ENCODE data around the gene OR2T2.
"Not testable (repeated sequence)": the region's sequence is repeated elsewhere in the genome, so short reads cannot be mapped to it uniquely, and the experiment has no call there.

OR2T2 gene, protein sequence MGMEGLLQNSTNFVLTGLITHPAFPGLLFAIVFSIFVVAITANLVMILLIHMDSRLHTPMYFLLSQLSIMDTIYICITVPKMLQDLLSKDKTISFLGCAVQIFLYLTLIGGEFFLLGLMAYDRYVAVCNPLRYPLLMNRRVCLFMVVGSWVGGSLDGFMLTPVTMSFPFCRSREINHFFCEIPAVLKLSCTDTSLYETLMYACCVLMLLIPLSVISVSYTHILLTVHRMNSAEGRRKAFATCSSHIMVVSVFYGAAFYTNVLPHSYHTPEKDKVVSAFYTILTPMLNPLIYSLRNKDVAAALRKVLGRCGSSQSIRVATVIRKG

DNA sequence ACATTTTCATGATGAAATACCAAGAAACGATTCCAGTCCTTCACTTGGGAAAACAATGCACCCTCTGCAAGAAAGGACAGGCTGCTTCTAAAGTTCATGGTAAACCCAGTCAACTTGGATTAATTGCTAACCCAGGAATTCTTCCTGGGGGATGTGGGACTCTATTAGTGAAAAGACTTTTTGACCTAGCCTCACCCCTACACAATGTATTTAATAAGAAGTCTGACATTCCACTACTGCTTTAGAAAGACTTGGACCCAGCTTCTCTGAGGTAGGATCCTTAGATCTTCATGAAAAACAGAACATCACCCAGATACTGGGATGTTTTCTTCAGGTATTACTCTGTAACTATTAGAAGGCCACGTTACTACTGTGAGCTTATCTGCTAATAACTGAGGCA is at the start of gene OR2T2:
TSS of gene OR2T2 (plus strand) at position 239 of the 400 bp plus-strand sequence. CDS start 7,161 bp downstream, outside the sequence.
- not testable (repeated sequence) for DNase-seq (ENCODE audit: low spot score)

DNA sequence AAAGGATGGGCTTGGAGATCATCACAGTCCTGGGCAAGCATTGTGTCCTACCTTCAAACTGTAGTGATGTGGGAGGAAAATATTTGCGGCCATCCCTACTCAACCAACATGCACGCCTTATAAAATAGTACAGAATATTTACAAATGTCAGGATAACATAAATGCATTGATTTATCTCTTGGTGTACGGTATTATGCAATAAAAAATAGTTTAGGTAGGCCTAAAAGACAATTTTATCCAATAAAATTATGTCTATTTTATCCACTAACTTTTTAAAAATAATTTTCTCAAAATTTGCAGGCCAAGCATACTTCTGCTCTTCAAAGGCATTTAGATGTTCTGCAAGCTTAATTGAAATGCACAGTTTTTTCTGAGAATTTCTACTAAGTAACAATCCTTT is 42.7 kb upstream of the OR2T2 start, which contains the start of gene OR2T1:
TSS of gene OR2T1 (plus strand) at position 301 of the 400 bp plus-strand sequence. CDS start 3,100 bp downstream, outside the sequence.
- DNase-seq (ENCODE audit: low spot score): no peak

DNA sequence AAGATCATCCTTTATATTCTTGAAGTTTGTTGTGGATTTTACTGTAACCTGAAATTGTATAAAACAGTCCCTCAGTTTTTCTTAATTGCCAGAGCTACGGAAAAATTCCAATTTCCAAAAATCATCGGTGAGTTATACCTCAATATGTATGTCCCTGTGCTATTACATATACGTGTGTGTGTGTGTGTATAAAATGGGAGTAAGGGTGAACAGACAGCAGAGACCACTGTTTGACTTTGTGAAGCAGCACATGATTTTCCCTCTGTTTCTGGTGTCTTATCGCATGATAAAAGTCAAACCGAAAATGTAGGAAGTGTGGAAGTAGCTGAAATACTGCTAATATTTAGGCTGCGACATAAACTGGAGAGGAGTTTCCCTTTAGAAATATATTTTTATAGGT is 41.4 kb upstream of the OR2T2 start:
- DNase-seq (ENCODE audit: low spot score): no peak

DNA sequence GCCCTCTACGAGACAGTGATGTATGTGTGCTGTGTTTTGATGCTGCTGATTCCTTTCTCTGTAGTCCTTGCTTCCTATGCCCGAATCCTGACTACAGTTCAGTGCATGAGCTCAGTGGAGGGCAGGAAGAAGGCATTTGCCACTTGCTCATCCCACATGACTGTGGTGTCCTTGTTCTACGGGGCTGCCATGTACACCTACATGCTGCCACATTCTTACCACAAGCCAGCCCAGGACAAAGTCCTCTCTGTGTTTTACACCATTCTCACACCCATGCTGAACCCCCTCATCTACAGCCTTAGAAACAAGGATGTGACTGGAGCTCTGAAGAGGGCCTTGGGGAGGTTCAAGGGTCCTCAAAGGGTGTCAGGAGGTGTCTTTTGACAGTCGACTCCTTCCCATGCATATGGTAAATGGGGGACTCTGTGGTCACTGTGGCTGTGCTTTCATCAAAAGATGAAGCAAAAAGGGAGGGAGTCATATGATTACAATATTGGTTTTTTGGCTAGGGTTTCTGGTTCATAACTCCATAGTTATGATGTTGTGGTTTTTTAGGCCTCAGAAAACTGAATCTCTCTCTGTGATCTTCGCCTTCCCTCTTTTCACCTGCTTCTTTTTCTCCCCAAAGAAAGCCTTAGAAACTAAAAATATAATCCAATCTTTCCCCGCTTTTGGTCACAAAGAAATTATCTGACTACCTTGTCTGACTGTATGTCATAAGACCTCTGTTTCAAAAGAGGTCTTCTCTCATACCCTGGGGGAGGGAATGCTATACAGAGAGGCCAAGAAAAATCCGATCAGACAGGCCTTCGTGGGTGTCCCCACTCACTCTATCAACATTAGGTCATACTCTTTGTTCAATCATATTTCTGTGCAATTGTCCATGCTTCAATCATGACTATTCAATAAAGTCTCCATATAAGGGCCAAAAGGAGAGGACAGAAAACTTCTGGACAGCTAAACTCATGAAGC is 38.4 kb upstream of the OR2T2 start:
- no peak for DNase-seq (ENCODE audit: low spot score)

DNA sequence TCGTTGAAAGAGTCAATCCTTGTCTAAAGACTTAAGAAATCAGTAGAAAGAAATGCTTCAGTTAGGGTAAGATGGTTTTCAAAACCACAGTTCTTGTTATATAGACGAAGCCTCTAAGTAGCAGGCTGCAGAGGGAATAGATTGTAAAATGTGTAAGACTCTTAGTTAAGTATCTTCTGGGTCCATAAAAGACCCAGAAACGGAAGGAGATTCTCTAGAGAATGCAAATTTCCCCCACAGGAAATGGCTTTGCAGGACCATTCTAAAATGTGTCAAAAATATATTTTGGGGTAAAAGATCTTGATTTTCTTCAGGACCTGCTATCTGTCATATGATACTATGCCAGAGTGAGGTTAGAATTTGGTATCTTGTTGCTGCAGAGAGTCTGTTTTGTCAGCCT is 29.2 kb upstream of the OR2T2 start:
- DNase-seq (ENCODE audit: low spot score): no peak

DNA sequence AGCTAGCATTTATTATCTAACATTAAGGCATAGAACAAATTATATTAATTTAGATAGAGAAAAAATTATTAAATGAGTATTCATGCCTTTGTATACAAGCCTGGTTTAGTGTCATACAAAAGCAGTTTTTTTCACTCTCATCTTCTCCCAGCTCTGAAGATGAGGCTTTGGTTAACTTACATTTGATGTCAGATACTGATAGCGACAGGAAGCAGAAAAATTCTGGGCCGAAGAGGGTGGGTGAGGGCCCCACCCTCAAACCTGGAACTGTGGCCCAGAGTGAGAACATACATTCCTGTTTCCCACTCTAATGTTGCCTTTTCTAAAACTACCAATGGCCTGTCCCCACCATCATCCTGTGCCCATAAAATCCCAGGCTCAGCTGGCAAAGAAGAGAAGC is 27.6 kb upstream of the OR2T2 start:
- DNase-seq (ENCODE audit: low spot score): no peak

DNA sequence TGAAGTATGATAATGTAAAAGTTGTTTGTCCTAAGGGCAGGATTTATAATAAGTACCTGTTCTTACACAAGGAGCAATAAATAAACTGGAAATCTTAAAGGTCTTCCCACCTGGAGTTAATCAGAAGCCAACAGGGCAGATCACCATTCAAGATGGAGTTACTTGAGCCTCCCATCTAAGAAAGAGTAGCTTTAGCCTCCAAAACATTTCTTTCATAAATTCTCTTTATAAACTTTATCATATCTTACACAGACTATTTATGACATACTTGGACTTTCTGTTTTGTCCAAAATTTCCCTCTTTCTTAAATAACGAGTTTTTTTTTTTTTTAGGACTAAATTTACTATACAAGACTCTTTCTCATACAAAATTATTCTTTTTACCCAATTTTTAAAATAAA is 24.1 kb upstream of the OR2T2 start:
- DNase-seq (ENCODE audit: low spot score): no peak

DNA sequence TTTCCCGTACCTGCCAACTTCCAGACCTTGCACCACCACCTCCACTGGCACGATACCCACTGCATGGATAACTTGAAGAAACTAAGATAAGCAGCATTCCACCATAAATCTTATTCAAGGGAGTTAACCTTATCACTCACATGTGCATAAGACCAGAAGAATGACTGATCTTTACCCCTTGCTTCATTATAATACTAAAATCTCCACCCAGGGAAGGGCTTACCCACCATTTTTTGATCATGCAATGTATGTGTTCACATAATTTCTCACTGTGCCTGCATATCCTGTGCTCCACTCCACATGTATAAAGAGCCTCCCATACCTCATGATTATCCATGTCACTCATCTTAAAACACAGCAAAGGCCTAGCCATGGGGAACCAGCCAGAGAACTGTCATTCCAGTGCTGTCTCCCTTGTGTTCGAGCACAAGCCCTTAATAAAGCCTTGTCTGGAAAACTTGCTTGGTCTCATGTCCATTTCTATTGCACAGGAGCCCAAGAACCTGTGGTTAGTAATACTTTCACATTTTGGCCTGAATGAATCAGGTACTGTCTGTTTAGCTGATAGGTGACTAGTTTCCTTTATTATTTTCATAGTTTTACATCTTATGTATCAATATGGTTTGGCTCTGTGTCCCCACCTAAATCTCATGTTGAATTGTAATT is 17.8 kb upstream of the OR2T2 start:
- DNase-seq (ENCODE audit: low spot score): not testable (repeated sequence)

DNA sequence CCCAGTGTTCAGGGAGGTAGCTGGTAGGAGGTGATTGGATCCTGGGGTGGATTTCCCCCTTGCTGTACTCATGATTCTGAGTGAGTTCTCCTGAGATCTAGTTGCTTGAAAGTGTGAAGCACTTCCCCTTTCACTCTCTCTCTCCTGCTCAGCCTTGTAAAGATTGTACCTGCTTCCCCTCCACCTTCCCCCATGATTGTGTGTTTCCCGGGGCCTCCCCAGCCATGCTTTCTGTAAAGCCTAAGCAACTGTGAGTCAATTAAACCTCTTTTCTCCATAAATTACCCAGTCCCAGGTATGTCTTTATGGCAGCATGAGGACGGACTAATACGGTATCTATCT is 17.3 kb upstream of the OR2T2 start:
- not testable (repeated sequence) for DNase-seq (ENCODE audit: low spot score)

DNA sequence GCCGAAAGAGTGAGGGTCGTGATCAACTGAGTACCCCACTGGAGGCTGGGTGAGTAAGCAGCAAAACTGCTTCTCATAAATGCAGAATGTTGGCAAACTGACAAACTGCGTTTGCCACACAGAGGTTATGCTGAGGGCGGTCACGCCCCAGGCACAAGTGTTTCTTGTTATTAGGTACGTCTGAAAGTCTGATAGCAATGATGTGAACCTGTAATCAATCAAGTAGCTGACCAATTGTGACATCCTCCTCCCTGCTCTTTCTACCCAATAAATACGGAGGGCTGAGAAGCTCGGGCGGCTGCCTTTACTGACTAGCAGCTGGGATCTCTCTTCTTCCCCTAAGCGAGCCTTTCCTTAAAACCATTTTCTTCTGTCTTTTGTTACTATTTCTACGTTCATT is 13.8 kb upstream of the OR2T2 start:
- not testable (repeated sequence) for DNase-seq (ENCODE audit: low spot score)

DNA sequence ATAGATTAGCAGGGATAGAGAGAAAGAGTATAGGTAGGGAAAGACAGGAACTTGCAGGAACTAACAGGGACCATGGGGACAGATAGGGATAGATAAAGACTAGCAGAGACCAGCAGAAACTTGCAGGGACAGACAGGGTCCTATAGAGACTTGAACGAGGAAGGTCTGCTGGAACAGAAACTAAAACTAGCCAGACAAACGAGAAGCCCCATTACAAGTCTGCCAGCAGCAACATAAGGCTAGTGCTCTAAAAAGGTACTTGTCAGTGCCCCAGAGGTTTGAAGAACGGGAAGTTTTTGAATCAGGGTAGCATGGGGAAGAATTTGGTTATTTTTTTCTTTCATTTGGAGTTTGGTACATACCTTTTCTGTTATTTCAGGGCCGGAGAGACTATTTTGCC is 13.2 kb upstream of the OR2T2 start:
- not testable (repeated sequence) for DNase-seq (ENCODE audit: low spot score)

DNA sequence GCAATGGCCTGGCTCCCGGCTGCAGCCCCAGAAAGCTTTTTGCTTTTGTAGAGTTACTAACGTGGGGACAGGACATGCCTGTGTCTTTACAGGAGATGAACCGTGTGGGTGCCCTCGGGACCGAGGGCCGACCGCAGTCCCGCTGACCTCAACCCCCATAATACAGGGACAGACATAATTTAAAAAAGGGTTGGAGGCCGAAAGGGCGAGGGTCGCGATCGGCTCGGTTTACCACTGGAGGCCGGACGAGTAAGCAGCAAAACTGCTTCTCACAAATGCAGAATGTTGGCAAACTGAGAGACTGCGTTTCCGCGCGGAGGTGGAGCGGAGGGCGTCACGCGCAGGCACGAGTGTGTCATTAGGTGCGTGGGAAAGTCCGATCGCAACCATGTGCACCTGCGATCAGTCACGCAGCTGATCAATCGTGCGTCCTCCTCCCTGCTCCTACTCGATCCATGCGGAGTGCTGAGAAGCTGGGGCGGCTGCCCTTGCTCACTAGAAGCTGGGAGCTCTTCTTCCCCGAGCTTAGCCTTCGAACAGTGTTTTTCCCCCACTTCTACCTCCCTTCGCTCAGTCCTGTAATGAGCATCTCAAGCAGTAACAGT is 11.5 kb upstream of the OR2T2 start:
- DNase-seq (ENCODE audit: low spot score): not testable (repeated sequence)

DNA sequence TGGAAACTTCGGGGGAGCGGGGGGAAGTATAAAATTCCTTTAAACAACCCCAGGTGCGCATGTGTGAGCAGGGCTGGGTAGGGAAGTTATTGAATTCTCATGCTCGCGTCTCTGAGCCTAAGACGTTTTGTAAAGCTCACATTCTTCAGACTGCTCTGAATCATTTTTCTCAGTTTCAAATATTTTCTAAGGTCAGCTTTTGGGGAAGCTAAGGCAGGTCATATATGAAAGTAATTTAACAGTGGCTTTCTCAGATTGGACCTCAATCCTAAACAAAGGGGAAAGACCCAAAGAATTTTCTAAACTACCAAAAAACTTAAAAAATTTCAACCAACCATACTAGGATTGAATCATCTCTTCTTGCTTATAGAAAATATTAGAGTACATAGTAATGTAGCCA is 10.5 kb upstream of the OR2T2 start:
- not testable (repeated sequence) for DNase-seq (ENCODE audit: low spot score)

DNA sequence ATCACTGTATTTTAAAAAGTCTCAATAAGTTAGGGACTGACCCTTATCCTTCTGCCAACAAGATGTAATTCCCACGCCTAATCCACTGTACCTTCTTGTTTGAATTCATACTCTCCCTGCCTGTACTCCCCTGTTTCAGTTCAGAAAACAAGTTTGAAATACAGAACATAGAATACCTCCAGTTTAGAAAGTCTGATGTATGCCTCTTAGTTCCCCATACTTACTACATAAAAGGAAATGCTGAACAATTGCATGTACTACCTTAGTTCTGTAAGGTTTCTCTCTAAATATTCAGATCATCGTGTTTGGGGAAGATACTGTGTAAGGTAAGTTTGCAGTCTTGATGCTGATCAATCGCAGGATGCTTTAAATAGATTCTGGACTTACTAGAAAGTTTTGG is 9.1 kb upstream of the OR2T2 start:
- DNase-seq (ENCODE audit: low spot score): not testable (repeated sequence)

DNA sequence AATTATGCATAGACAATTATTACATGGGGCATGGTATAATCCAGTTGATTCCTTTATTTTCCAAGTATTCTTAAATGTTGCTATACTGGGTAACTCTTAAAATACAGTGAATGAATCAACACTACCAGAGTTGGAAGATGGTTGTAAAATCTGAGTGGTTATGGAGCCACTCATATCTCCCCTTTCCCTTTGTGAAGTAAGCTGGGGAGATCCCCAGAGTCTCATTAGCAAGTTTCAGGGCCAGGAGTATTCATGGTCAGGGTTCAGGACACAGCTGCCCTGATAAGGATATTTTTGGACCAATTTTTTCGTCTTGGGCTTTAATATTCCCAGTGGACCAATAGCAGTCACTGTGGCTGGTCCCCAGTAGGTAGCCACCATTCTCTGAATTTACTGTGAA is 6.8 kb upstream of the OR2T2 start:
- not testable (repeated sequence) for DNase-seq (ENCODE audit: low spot score)

DNA sequence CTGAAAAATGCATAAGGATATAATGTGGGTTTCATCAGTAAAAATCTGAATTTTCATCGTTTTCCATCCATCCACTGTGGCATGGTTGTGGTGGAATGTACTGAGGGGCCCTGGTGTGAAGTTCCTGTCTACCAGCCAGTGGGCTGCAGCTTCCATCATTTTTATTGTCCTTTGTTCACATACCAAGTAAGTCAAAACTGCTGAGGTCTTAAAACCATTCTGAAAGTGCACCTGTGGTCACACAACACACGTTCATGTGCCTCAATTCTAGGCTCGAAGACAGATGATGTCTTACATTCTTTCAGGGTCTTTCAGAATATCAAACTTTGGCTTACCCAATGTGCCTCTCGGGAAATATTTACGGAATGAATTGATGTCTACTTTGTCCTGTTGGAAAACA is 6.2 kb upstream of the OR2T2 start:
- not testable (repeated sequence) for DNase-seq (ENCODE audit: low spot score)

DNA sequence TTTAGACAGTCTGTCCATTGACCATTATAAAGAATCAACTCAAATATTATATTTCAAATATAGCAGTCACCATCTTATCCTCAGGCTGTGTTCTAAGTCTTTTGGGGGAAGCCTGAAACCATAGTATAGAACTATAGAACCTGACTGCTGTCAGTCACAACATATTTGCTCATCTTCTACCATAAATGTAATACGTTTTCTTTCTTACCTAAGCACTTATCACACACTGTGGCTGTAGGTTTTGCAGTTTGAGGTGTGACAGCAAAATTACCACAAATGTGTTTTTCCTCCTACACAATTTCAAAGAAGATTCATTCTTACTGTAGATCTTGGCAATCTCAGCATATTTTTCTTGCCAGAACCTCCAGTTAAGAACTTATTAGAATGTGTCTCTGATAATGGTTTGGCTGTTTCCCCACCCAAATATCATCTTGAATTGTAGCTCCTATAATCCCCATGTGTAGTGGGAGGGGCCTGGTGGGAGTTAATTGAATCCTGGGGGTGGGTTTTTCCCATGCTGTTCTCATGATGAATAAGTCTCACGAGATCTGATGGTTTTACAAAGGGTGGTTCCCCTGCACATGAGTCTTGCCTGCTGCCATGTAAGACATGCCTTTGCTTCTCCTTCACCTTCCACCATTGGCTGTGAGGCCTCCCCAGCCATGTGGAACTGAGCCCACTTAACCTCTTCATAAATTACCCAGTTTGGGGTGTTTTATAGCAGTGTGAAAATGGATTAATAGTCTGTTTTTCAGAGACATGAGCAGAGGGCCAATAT is 2.7 kb upstream of the OR2T2 start:
- not testable (repeated sequence) for DNase-seq (ENCODE audit: low spot score)

DNA sequence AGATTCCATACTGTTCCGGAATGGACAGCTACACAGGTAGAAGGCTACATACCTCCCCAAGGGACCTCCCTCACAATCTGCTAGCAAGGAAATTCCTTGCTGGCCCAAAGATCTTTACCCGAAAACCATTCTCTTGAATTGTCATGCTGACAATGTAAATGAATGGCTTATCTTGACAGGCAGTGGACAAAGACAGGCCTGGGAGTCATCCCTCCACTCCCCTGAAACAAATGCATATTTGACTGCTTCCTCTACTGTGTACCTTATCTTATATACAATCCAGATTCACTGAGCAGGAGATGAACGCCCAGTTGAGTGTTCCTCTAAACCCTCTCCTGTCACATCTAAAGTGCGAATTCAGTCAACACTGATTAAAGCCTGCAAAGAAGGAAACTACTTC is 834 bp upstream of the OR2T2 start:
- not testable (repeated sequence) for DNase-seq (ENCODE audit: low spot score)

DNA sequence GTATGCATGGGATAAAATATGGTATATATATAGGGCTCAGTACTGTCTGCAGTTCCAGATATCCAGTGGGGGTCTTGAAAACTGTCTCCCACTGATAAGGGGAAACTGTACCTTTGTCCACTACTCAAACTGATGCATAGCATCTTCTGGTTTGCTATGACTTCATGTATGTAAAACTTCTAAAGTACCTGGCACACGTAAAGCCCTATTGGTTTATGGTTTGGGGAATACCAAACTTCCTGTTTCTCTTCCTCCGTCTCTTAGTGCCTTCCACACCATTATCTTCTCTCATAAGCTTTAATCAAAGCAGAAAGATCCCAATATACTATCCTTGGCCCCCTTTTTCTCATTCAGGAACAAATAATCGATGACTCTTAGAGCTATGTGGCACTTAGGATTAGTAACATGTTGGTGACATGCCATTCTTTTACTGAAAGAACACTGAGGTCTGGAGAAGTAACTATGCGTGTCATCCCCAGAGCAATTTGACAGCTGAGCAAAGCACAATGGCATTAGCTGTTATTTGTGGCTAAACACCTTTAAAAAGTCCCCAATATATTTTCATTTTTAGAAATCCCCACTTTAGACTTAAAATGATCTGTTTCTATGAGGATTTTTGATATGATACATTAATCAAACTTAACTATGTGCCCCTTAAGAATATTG is 3.1 kb downstream of the OR2T2 start:
- DNase-seq (ENCODE audit: low spot score): not testable (repeated sequence)

DNA sequence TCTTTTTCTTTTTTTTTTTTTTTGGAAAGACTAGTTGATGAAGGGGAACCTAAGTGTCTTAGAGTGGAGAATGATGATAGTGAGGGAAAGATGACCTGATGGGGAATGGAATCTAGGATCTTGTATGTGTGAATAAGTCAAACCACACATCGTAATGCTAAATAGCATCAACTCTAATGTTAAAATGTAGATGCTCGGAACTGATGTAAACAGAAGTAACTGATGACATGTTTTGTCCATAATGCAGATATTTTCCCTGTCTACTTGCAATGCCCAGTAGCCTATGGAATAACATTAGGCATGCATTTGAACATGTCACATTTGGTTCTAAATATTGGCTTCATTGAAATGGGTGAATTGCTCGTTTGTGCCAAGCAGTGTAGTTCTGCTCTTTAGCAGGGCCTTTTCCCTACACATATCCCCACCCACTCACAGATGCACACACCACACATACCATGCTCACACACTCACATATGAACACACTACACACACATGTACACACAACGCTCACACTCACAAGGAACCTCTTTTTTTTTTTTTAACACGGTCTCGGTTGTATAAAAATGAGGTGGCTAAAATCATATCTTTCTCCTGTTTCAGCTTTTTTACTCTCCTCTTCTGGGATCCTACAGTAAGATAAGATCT is 4.5 kb downstream of the OR2T2 start:
- DNase-seq (ENCODE audit: low spot score): not testable (repeated sequence)

Measured in HuH-7.5 (cell line).